ENCODE measurements around the gene STX1A.

The STX1A gene

DNA sequence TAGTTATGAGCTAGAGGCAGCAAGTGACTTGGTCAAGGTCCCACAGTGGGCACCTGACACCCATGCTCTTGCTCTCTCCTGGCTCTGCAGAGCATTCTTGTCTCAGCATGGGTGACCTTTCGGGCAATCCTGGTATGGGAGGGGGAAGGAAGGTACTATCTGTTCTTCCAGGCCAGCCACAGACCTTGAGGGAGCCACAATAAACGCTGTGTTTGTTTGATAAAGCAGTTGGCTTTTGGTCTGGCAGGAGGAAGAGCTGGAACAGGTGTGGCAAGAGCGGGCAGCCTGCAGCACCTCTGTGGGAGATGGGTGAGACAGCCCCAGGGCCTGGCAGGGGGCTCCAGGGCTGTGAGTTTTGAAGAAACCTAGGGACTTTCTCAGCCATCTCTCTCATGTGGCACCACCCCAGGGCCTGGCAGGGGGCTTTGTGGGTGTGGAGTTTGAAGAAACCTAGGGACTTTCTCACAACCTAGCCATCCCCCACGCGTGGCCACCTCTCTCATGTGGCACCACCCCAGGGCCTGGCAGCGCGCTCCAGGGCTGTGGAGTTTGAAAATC is 39.2 kb upstream of the STX1A start:
- in situ Hi-C loops (cut with MboI; ENCODE audit: low pct_unique_long_range_greater_than_20kb, low sequenced_read_pairs, unreplicated experiment): no loop called here
- DNase-seq (ENCODE audit: low spot score): no peak
- TF ChIP-seq CTCF (IDR thresholded peaks at IDR 0.05; ENCODE audit: extremely low read depth, insufficient read depth, missing control alignments): no peak

- no peak for TF ChIP-seq CTCF (IDR thresholded peaks at IDR 0.05; ENCODE audit: extremely low read depth, insufficient read depth, missing control alignments)
- in situ Hi-C loops (cut with MboI; ENCODE audit: low pct_unique_long_range_greater_than_20kb, low sequenced_read_pairs, unreplicated experiment): no loop called here
- DNase-seq (ENCODE audit: low spot score): no peak
These were observed 30.7 kb upstream of the STX1A start for GRCh38 chr7:73749931-73750776.

DNA sequence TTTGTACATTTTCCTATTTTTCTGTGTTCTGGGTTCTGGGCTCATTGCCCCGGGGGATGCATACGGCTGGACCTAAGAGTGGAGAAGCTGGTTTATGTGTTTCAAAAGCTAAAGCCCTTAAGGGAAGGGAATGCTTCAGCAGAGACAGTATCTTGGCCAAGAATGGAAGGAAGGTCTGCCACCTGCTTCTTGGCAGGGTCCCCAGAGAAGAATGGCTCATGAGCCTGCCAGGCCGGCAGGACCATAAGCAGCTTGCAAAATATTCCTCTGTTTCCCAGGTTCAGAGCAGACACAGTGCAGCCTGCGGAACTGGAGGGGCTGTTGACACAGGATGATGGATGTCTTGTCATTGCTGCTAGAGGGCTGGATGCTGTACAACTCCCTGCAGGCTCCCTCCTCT is 26.9 kb upstream of the STX1A start:
- DNase-seq (ENCODE audit: low spot score): no peak
- TF ChIP-seq CTCF (IDR thresholded peaks at IDR 0.05; ENCODE audit: extremely low read depth, insufficient read depth, missing control alignments): no peak
- in situ Hi-C loops (cut with MboI; ENCODE audit: low pct_unique_long_range_greater_than_20kb, low sequenced_read_pairs, unreplicated experiment): no loop called here

- in situ Hi-C loops (cut with MboI; ENCODE audit: low pct_unique_long_range_greater_than_20kb, low sequenced_read_pairs, unreplicated experiment): no loop called here
- TF ChIP-seq CTCF (IDR thresholded peaks at IDR 0.05; ENCODE audit: extremely low read depth, insufficient read depth, missing control alignments): no peak
- no peak for DNase-seq (ENCODE audit: low spot score)
These were observed 23.5 kb upstream of the STX1A start for GRCh38 chr7:73742753-73743641.

DNA sequence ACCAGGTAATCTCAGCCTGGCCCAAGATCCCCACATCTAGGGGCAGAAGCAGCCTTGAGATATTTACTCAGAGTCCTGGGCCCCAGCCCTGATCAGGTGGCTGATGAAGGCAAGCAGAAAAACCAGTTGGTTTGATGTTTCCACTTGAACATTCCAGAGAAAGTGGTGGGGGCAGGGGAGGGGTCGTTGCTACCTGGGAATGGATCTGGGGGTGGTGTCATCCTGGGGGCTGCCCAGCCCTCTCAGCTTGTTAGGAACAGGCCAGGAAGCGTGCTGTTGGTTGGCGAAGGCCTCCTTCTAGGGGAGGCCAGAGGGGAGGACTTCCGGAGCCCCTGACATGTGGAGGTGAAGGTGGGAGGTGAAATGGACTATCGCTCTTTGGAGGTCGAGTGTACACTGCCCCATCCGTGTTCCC is 22.9 kb upstream of the STX1A start:
- in situ Hi-C loops (cut with MboI; ENCODE audit: low pct_unique_long_range_greater_than_20kb, low sequenced_read_pairs, unreplicated experiment): no loop called here
- no peak for DNase-seq (ENCODE audit: low spot score)
- no peak for TF ChIP-seq CTCF (IDR thresholded peaks at IDR 0.05; ENCODE audit: extremely low read depth, insufficient read depth, missing control alignments)

- in situ Hi-C loops (cut with MboI; ENCODE audit: low pct_unique_long_range_greater_than_20kb, low sequenced_read_pairs, unreplicated experiment): no loop called here
- TF ChIP-seq CTCF (IDR thresholded peaks at IDR 0.05; ENCODE audit: extremely low read depth, insufficient read depth, missing control alignments): no peak
- DNase-seq (ENCODE audit: low spot score): no peak
These were observed 22.1 kb upstream of the STX1A start for GRCh38 chr7:73741600-73741999.
